Osteoblast (primary cell): ENCODE results near the gene TRAM2. TPM values are rescaled to one million over a fixed set of nuclear protein-coding genes. Genes with fewer than 3 reads are reported as not detected.
"Not testable (repeated sequence)": the region's sequence is repeated elsewhere in the genome, so short reads cannot be mapped to it uniquely, and the experiment has no call there.

Experiments used
- DNase-seq: peaks from one replicate; pipeline ENCODE4 v3.0.0; 2011; ENCODE audit warnings: low spot score, mixed read lengths; ENCODE audit not compliant: insufficient read length; ENCODE audit errors: missing footprints
- H2AFZ ChIP-seq: 2 replicates; pipeline ENCODE4 v1.6.0; 2011; ENCODE audit warnings: mild to moderate bottlenecking, low read length
- H3K27ac ChIP-seq: 2 replicates; pipeline ENCODE4 v1.5.1; 2011; ENCODE audit warnings: mild to moderate bottlenecking, low read depth, low read length, moderate library complexity
- H3K27me3 ChIP-seq: 2 replicates; pipeline ENCODE4 v1.6.0; 2012; ENCODE audit warnings: mild to moderate bottlenecking, control low read depth, inconsistent platforms, low read length, moderate library complexity; ENCODE audit not compliant: insufficient read depth
- H3K36me3 ChIP-seq: 2 replicates; pipeline ENCODE4 v1.5.1; 2011; ENCODE audit warnings: mild to moderate bottlenecking, low read length, control low read depth, moderate library complexity; ENCODE audit not compliant: insufficient read depth
- H3K4me1 ChIP-seq: 2 replicates; pipeline ENCODE4 v1.5.1; 2011; ENCODE audit warnings: mild to moderate bottlenecking, low read length, control low read depth, moderate library complexity; ENCODE audit not compliant: insufficient read depth
- H3K4me2 ChIP-seq: 2 replicates; pipeline ENCODE4 v1.6.0; 2011; ENCODE audit warnings: mild to moderate bottlenecking, low read length; ENCODE audit not compliant: insufficient read depth
- H3K4me3 ChIP-seq: fragments of 200-600 bp; sonication (generic); 3 replicates; pipeline ENCODE4 v1.5.1; 2012; ENCODE audit warnings: mild to moderate bottlenecking, low read length, inconsistent platforms; ENCODE audit not compliant: insufficient read depth
- H3K79me2 ChIP-seq: 2 replicates; pipeline ENCODE4 v1.6.0; 2012; ENCODE audit warnings: mild to moderate bottlenecking, low read length, control low read depth, inconsistent platforms; ENCODE audit not compliant: insufficient read depth
- H3K9me3 ChIP-seq: 2 replicates; pipeline ENCODE4 v1.5.1; 2011; ENCODE audit warnings: low read depth, low read length, control low read depth
- H4K20me1 ChIP-seq: 2 replicates; pipeline ENCODE4 v1.6.0; 2012; ENCODE audit warnings: mild to moderate bottlenecking, low read length, control low read depth; ENCODE audit not compliant: insufficient read depth
- total RNA-seq: library from RNA; depleted of rRNA; stranded (reverse); fragments of >200 nt; gene quantifications from 2 replicates; pipeline ENCODE4 v1.2.3, GENCODE V29; 2012
- TF ChIP-seq, protein P1 (sequence below): IDR thresholded peaks from 2 replicates; pipeline ENCODE4 v1.5.1; 2011; ENCODE audit warnings: mild to moderate bottlenecking, low read depth, low read length, moderate library complexity; ENCODE audit errors: extremely low read depth

The TRAM2 gene
- total RNA-seq, 1 donor = 155 TPM

DNA sequence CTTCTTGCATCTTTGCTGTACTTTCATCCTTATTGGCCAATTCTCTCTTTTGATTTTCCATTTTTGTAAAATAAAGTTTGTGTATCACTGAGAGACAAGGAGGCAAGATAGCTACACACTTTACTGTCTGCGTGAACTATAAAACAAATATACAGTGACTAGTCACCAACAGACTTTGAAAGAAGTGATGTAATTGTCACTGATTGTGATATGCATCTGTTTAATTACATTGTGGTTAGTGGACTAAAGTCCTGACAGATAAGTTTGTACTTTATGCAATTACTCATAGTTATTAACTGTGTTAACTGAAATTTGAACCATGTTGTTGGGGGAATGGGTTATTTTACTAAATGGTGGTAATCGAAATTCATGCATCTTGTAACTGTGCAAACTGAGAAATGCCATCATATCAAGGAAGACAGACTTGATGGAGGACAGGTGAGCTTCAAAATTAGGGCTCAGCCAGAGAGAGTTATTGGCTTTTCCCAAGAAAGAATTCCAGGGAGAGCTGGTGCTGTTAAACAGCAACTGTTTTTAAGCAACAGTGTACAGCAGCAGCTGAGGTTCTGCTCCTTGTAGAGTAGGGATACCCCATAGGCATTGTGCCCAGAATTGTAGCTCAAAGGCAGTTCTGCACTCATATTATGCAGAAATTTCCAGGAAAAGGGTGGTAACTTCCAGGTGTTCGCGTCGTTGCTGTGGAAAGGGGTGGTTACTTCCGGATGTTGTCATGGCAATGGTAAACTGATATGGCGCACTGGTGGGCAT is 93.8 kb downstream of the TRAM2 start:
- DNase-seq = no peak

DNA sequence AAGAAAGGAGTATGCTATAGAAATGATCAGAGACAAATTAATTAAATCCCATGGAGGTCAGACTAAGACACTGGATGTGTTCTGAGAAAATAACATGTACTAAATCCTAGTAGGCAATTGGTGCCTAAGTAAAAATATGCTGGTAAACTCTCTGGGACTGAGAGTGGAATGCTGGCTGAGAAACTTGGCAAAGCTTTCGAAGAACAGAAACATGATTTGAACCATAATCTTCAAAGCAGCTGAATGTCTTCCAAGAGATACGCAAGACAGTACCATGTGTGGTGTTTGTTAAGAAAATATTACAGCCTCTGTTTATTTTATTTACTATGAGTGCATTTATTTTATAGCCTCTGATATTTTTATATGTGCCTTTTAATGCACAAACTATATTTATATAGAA is 101.6 kb downstream of the TRAM2 start:
- DNase-seq = no peak

More for the DNA sequence above, 93.8 kb downstream of the TRAM2 start:
- H3K4me1 ChIP-seq = peaks cover 7% of the 10 kb centered on the region
- no peaks in the 10 kb centered on the region for H3K9me3 ChIP-seq
- no peak overlapping the region for H2AFZ ChIP-seq
- peaks cover 23% of the 10 kb centered on the region for H3K36me3 ChIP-seq
- no peak overlapping the region for H3K4me3 ChIP-seq
- H3K27ac ChIP-seq = no peak overlapping the region
- TF ChIP-seq, protein P1, sequence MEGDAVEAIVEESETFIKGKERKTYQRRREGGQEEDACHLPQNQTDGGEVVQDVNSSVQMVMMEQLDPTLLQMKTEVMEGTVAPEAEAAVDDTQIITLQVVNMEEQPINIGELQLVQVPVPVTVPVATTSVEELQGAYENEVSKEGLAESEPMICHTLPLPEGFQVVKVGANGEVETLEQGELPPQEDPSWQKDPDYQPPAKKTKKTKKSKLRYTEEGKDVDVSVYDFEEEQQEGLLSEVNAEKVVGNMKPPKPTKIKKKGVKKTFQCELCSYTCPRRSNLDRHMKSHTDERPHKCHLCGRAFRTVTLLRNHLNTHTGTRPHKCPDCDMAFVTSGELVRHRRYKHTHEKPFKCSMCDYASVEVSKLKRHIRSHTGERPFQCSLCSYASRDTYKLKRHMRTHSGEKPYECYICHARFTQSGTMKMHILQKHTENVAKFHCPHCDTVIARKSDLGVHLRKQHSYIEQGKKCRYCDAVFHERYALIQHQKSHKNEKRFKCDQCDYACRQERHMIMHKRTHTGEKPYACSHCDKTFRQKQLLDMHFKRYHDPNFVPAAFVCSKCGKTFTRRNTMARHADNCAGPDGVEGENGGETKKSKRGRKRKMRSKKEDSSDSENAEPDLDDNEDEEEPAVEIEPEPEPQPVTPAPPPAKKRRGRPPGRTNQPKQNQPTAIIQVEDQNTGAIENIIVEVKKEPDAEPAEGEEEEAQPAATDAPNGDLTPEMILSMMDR = no peak
- H4K20me1 ChIP-seq = no peaks in the 10 kb centered on the region
- no peak overlapping the region for H3K4me2 ChIP-seq
- no peaks in the 10 kb centered on the region for H3K79me2 ChIP-seq
- no peaks in the 10 kb centered on the region for H3K27me3 ChIP-seq

GRCh38 chr6:52474173-52474572 is 102.7 kb downstream of the TRAM2 start:
- Histone ChIP-seq H2AFZ (no peak overlapping the region), H3K4me3 (no peak overlapping the region), H3K36me3 (peaks cover 4% of the 10 kb centered on the region), H3K27me3 (no peaks in the 10 kb centered on the region), H3K4me1 (no peaks in the 10 kb centered on the region), H3K79me2 (no peaks in the 10 kb centered on the region), H3K4me2 (no peak overlapping the region), H3K27ac (no peak overlapping the region), H3K9me3 (no peaks in the 10 kb centered on the region), H4K20me1 (no peaks in the 10 kb centered on the region)
- TF ChIP-seq, protein P1 = no peak
- no peak for DNase-seq

More for the DNA sequence above, 101.6 kb downstream of the TRAM2 start:
- no peak overlapping the region for H3K4me3 ChIP-seq
- H4K20me1 ChIP-seq = no peaks in the 10 kb centered on the region
- H3K4me1 ChIP-seq = no peaks in the 10 kb centered on the region
- no peaks in the 10 kb centered on the region for H3K79me2 ChIP-seq
- TF ChIP-seq, protein P1 = no peak
- no peak overlapping the region for H2AFZ ChIP-seq
- no peak overlapping the region for H3K4me2 ChIP-seq
- H3K36me3 ChIP-seq = peaks cover 15% of the 10 kb centered on the region
- H3K27me3 ChIP-seq = no peaks in the 10 kb centered on the region
- no peak overlapping the region for H3K27ac ChIP-seq
- H3K9me3 ChIP-seq = no peaks in the 10 kb centered on the region

DNA sequence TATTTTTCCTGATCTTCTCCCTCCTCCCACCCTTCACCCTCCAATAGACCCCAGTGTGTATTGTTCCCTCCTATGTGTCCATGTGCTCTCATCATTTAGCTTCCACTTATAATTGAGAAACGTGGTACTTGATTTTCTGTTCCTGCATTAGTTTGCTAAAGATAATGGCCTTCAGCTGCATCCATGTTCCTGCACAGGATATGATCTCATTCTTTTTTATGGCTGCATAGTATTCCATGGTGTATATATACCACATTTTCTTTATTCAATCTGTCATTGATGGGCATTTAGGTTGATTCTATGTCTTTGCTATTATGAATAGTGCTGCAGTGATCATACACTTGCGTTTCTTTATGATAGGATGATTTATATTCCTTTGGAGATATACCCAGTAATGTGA is 115.7 kb downstream of the TRAM2 start:
- not testable (repeated sequence) for H3K36me3 ChIP-seq, H4K20me1 ChIP-seq, H3K79me2 ChIP-seq, H3K27me3 ChIP-seq, H3K4me3 ChIP-seq, H2AFZ ChIP-seq, H3K9me3 ChIP-seq, H3K27ac ChIP-seq, DNase-seq, H3K4me1 ChIP-seq, H3K4me2 ChIP-seq
